Activated naive CD8-positive, alpha-beta T cell treated with anti-CD3 and anti-CD28 coated beads for 36 hours (primary cell): ENCODE data around the gene MPHOSPH9. TPM values are rescaled to one million over a fixed set of nuclear protein-coding genes. Genes with fewer than 3 reads are reported as not detected.
A peak's percentile ranks its signal among the peaks of the same experiment; 100 is the strongest.
"Not testable (repeated sequence)": the region's sequence is repeated elsewhere in the genome, so short reads cannot be mapped to it uniquely, and the experiment has no call there.

Experiments used
- DNase-seq: peaks from one replicate; pipeline ENCODE4 v3.0.0; 2021
- H3K27ac Mint-ChIP-seq: one replicate; pipeline ENCODE4 v1.8.0; 2022; ENCODE audit warnings: mild to moderate bottlenecking, moderate library complexity, mixed read lengths
- H3K27me3 Mint-ChIP-seq: one replicate; pipeline ENCODE4 v1.8.0; 2022; ENCODE audit warnings: mild to moderate bottlenecking, mixed read lengths
- H3K36me3 Mint-ChIP-seq: one replicate; pipeline ENCODE4 v1.8.0; 2021; ENCODE audit warnings: mild to moderate bottlenecking, mixed read lengths
- H3K4me1 Mint-ChIP-seq: one replicate; pipeline ENCODE4 v1.8.0; 2021; ENCODE audit warnings: mixed read lengths
- H3K4me3 Mint-ChIP-seq: one replicate; pipeline ENCODE4 v1.8.0; 2022; ENCODE audit warnings: mild to moderate bottlenecking, moderate library complexity, mixed read lengths
- H3K9me3 Mint-ChIP-seq: one replicate; pipeline ENCODE4 v1.8.0; 2022; ENCODE audit warnings: mixed read lengths
- total RNA-seq, 2 experiments: library from RNA; stranded (reverse); gene quantifications; one replicate each; pipeline ENCODE4 v1.2.3, GENCODE V29; 2021

MPHOSPH9 gene
- total RNA-seq, 2 experiments from 2014 or later, result 81.8 to 84.0 TPM

DNA sequence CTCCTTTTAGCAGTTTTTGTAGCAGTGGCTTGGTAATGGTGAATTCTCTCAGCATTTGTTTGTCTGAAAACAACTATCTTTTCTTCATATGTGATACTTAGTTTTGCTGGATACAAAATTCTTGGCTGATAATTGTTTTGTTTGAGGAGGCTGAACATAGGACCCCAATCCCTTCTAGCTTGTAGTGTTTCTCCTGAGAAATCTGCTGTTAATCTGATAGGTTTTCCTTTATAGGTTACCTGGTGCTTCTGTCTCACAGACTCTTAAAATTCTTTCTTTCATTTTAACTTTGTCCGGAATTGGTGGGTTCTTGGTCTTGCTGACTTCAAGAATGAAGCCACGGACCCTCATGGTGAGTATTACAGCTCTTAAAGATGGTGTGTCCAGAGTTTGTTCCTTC, 15.2 kb upstream of the MPHOSPH9 start:
- Mint-ChIP-seq H3K4me1 (peaks cover 44% of the 10 kb centered on the region), H3K36me3 (peaks cover 42% of the 10 kb centered on the region), H3K27ac (peak overlapping the region; percentile 75), H3K4me3 (peak overlapping the region; percentile 22)
- not testable (repeated sequence) for H3K9me3 Mint-ChIP-seq, H3K27me3 Mint-ChIP-seq, DNase-seq

DNA sequence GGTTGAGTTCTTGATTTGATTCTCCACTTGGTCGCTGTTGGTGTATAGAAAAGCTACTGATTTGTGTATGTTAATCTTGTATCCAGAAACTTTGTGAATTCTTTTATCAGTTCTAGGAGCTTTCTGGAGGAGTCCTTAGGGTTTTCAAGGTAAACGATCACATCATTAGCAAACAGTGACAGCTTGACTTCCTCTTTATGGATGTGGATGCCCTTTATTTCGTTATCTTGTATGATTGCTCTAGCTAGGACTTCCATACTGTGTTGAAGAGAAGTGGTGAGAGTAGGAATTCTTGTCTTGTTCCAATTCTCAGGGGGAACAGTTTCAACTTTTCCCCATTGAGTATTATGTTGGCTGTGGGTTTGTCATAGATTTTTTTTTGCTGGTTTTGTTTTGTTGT, 12.7 kb upstream of the MPHOSPH9 start:
- Mint-ChIP-seq H3K9me3 (no peaks in the 10 kb centered on the region), H3K4me1 (peaks cover 48% of the 10 kb centered on the region), H3K27me3 (no peaks in the 10 kb centered on the region), H3K36me3 (peaks cover 63% of the 10 kb centered on the region), H3K27ac (peak overlapping the region; percentile 2), H3K4me3 (no peak overlapping the region)
- no peak for DNase-seq

DNA sequence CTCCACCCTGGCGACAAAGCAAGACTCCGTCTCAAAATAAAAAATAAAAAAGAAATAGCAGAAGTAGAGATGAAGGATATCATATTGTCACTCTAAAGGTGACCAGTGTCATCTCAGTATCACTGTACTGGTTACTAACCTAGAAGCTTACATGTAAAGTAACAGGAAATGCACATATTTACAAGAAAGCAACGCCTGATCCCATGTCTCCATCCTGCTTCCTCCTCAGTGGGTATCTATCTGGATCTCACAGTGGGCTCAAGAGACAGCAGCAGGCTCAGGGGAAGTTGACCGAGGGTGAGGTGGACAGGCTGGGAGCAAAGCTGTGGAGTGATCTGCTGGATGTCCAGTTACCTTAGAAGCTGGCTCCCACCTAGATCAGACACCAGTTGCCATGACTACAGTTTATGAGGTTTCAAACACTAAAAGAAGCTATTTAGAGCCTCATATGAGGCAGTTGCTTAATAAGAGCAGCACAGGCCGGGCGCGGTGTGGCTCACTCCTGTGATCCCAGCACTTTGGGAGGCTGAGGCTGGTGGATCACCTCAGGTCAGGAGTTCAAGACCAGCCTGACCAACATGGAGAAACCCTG, 10.8 kb upstream of the MPHOSPH9 start:
- Mint-ChIP-seq H3K27ac (peak overlapping the region; percentile 63), H3K36me3 (peaks cover 59% of the 10 kb centered on the region), H3K9me3 (no peaks in the 10 kb centered on the region), H3K27me3 (no peaks in the 10 kb centered on the region), H3K4me3 (no peak overlapping the region), H3K4me1 (peaks cover 42% of the 10 kb centered on the region)
- DNase-seq, result no peak

DNA sequence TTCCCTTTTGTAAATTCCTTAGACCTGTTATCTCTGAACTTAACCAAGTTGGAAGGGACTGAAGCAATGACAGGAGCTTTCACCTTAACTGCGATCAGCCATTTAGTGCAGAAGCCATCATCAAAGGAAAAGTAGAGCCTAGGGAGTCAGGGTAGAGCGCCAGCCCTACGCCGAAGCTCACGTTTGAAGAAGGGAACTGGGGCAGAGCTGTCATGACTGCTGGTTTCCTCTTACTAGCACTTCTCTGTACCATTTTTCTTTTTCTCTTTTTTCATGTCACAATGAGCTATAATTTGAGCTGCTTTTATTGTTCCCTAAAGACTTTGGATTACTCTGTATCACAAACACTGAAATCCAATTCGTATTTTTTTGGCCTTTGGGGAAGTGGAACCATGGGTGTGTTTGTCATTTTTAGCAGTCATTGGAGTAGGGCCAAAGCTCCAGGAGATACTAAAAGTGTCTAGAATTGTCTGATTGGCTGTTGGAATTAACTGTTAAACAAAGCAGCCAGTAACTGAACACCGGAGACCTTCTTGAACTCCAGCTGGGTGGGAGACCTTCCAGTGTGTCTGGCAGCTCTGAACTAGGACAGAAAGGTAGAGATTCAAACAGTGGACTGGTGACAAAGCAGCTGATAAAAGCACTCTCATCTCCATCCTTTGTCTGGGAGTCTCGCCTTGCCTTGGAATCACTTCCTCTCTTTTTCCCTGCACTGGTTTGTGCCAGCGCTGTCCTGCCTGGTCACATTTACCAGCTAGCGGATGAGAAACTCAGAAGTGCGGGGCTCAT, 9.4 kb upstream of the MPHOSPH9 start:
- H3K36me3 Mint-ChIP-seq, result peaks cover 54% of the 10 kb centered on the region
- H3K27ac Mint-ChIP-seq, result peak overlapping the region; percentile 75
- DNase-seq, result no peak
- peaks cover 45% of the 10 kb centered on the region for H3K4me1 Mint-ChIP-seq
- H3K4me3 Mint-ChIP-seq, result no peak overlapping the region
- H3K9me3 Mint-ChIP-seq, result no peaks in the 10 kb centered on the region
- H3K27me3 Mint-ChIP-seq, result no peaks in the 10 kb centered on the region

DNA sequence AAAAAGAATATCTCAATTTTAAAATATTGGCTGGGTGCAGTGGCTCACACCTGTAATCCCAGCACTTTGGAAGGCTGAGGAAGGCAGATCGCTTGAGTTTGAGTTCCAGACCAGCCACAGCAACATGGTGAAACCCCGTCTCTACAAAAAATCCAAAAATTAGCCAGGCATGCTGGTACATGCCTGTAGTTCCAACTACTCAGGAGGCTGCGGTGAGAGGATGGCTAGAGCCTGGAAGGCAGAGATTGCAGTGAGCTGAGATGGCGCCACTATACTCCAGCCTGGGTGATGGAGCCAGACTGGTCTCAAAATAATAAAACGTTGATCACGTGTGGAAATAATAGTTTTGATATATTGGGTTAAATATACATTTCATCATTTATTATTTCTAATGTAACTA, 6.0 kb upstream of the MPHOSPH9 start:
- peak overlapping the region; percentile 81 for H3K27ac Mint-ChIP-seq
- H3K4me3 Mint-ChIP-seq, result no peak overlapping the region
- H3K4me1 Mint-ChIP-seq, result peaks cover 53% of the 10 kb centered on the region
- no peaks in the 10 kb centered on the region for H3K9me3 Mint-ChIP-seq
- H3K36me3 Mint-ChIP-seq, result peaks cover 63% of the 10 kb centered on the region
- DNase-seq, result no peak
- H3K27me3 Mint-ChIP-seq, result no peaks in the 10 kb centered on the region

DNA sequence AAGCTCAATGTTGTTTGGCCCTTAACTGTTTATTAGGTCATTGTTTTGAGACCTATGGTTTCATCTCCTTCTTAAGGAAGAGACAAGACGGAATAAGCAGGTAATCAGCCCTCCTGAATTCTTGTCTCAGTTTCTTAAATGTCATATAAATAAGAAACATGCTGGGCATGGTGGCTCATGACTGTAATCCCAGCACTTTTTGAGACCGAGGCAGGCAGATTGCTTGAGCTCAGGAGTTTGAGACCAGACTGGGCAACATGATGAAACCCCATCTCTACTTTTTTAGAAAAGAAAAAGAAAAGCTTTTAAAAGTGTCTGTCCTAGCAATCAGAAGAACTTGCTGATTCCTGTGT, 5.4 kb upstream of the MPHOSPH9 start:
- Mint-ChIP-seq H3K27me3 (no peaks in the 10 kb centered on the region), H3K4me1 (peaks cover 53% of the 10 kb centered on the region), H3K9me3 (no peaks in the 10 kb centered on the region), H3K4me3 (peak overlapping the region; percentile 50), H3K36me3 (peaks cover 69% of the 10 kb centered on the region), H3K27ac (peak overlapping the region; percentile 81)
- no peak for DNase-seq

DNA sequence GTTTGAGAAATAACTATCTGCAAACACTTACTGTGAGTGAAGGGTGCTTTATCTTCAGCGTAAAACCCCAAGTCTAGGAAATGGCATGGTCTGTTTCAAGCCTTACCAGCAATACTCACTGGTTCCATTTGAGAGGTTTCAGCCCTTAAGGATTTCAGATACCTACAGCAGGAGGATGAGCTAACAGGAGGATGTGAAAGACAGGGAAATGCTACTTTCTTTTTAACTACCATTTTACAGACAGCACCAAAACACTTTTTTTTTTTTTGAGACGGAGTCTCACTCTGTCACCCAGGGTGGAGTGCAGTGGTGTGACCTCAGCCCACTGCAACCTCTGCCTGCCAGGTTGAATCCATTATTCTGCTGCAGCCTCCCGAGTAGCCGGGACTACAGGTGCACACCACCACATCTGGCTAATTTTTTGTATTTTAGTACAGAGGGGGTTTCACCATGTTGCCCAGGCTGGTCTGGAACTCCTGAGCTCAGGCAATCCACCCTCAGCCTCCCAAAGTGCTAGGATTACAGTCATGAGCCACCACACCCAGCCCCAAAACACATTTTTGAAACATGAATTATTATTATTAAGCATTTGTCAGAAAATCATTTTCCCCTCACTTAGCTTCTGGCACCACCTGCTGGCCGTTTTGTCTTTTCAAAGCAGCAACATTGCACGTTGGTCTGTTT, 4.8 kb upstream of the MPHOSPH9 start:
- H3K27me3 Mint-ChIP-seq, result peaks cover 4% of the 10 kb centered on the region
- no peaks in the 10 kb centered on the region for H3K9me3 Mint-ChIP-seq
- peak overlapping the region; percentile 81 for H3K27ac Mint-ChIP-seq
- H3K4me1 Mint-ChIP-seq, result peaks cover 52% of the 10 kb centered on the region
- DNase-seq, result peak; percentile 51
- peak overlapping the region; percentile 50 for H3K4me3 Mint-ChIP-seq
- peaks cover 69% of the 10 kb centered on the region for H3K36me3 Mint-ChIP-seq

DNA sequence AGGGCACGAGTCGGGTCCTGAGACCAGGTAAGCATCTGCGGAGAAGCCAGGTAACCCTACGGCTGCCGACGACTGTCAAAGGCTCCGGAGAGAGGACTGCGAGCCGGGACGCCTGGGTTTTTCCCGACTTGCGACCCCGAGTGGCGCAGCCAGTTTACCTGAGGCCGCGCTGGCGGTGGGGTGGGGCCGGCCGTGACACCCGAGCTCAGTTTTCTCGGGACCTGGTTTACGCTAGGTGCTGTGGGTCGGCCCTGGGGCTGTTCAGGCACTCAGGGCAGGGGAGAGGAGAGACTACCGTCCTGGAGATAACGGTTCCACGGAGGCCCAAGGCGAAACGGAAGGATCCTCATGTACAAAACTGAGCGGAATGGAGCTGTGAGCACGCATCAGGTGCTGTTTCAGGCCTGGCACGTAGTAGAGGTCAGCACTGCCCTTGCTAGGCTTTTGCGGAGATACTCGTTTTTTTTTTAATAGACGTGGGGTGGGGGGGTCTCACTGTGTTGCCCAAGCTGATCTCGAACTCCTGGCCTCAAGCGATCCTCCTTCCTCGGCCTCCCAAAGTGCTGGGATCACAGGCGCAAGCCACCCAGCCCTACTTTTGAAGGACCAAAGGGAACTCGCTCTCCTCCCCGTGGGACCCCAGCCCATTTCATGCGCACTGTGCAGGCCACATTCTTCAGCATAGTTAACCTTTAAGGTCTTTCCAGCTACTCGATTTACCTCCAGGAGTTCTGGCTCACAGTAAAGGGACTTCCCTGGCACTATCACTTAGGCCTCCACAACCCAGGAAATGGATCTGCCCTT, 766 bp upstream of the MPHOSPH9 start:
- peaks cover 4% of the 10 kb centered on the region for H3K27me3 Mint-ChIP-seq
- peak overlapping the region; percentile 100 for H3K4me3 Mint-ChIP-seq
- peaks cover 47% of the 10 kb centered on the region for H3K36me3 Mint-ChIP-seq
- peaks cover 58% of the 10 kb centered on the region for H3K4me1 Mint-ChIP-seq
- DNase-seq, result no peak
- H3K9me3 Mint-ChIP-seq, result no peaks in the 10 kb centered on the region
- H3K27ac Mint-ChIP-seq, result peak overlapping the region; percentile 99

DNA sequence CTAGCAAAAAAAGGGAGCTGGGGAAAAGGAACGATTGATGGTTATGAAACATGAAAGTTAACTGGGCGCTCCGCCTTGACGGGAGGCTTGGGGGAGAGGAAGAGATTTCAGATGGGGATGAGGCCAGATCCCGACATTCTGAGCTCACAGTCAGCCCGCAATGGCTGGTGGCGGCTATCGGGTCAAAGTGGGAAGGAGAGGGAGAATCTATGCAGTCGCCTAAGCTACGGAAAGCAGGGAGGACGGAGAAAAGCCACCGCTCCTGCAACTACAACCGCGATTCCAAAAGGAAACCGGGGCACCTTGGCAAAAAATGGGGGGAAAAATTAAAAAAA, 502 bp downstream of the MPHOSPH9 start:
- peaks cover 4% of the 10 kb centered on the region for H3K27me3 Mint-ChIP-seq
- no peaks in the 10 kb centered on the region for H3K9me3 Mint-ChIP-seq
- peak overlapping the region; percentile 100 for H3K4me3 Mint-ChIP-seq
- no peak for DNase-seq
- H3K27ac Mint-ChIP-seq, result peak overlapping the region; percentile 99
- H3K4me1 Mint-ChIP-seq, result peaks cover 56% of the 10 kb centered on the region
- peaks cover 48% of the 10 kb centered on the region for H3K36me3 Mint-ChIP-seq

DNA sequence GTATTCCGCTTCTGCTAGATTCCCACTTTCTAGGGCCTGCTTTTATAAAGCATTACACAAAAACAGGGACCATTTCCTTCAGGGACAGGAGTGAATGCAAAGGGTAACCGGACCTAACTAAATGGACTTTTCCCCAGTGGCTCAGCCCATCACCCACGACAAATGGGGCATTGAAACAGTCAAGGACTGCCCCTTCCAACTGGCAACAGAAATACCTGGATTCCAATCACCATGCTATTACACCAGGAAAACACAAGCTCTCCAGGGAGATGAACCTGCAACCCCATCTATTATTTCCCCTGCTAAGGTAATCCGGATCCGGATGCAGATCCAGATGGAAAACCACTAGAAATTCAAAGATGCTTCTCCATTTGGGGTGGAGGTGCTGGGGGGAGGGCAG, 1.0 kb downstream of the MPHOSPH9 start:
- DNase-seq, result no peak
- Mint-ChIP-seq H3K27me3 (peaks cover 4% of the 10 kb centered on the region), H3K36me3 (peaks cover 47% of the 10 kb centered on the region), H3K4me3 (peak overlapping the region; percentile 100), H3K9me3 (no peaks in the 10 kb centered on the region), H3K27ac (peak overlapping the region; percentile 99), H3K4me1 (peaks cover 54% of the 10 kb centered on the region)

DNA sequence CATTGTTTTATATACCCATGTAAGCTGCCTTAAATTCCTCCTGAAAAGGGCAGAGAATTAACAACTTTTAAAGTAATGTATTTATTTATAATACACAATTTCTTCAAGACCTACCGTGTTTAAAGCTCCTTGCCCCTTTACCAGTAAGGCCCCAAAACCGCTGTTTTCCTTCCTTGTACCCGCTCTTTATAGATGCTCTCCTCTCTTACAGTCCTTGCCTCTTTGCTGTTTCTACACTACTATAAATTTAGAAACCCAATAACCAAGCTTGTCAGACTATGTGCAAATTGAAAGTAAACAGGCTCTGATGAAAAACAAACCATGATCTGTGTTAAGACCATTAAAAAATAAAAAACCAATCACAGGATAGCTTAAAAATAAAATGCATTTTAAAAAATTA, 3.9 kb downstream of the MPHOSPH9 start:
- H3K27me3 Mint-ChIP-seq, result peaks cover 4% of the 10 kb centered on the region
- no peak for DNase-seq
- H3K36me3 Mint-ChIP-seq, result peaks cover 36% of the 10 kb centered on the region
- no peaks in the 10 kb centered on the region for H3K9me3 Mint-ChIP-seq
- H3K4me1 Mint-ChIP-seq, result peaks cover 44% of the 10 kb centered on the region
- H3K27ac Mint-ChIP-seq, result peak overlapping the region; percentile 75
- H3K4me3 Mint-ChIP-seq, result peak overlapping the region; percentile 82

DNA sequence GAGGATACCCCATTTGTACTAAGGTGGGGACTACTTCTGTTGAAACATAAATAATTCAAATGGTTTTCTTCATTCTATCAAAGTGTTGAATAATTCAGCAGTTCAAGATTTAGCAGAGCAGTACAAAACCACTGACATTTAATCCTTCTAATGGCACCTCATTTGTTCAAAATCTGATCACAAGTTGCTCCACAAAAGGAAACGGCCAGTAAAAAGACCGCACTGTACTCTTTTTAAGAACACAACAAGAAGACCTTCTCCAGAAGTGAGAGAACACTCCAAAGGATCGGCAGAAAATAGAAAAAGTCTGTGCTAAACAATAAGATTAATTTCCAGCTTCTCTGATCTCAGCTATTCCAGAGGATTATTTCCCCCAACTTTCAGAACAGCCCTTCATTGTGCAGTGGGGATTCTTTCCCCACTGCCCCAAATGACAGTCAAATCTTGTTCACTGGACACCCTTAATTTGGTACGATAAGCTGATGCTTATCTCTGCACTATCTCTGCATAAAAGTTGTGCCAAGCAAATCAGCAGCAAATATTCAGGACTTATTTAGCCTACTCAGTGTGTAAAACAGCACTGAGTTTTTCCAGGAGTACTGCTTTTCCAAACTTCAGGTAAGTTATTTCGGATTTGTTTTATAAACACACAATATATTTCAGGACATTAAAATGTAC, 5.2 kb downstream of the MPHOSPH9 start:
- no peaks in the 10 kb centered on the region for H3K9me3 Mint-ChIP-seq
- DNase-seq, result no peak
- peak overlapping the region; percentile 38 for H3K4me3 Mint-ChIP-seq
- H3K4me1 Mint-ChIP-seq, result peaks cover 51% of the 10 kb centered on the region
- peak overlapping the region; percentile 4 for H3K27ac Mint-ChIP-seq
- no peaks in the 10 kb centered on the region for H3K27me3 Mint-ChIP-seq
- peaks cover 27% of the 10 kb centered on the region for H3K36me3 Mint-ChIP-seq

DNA sequence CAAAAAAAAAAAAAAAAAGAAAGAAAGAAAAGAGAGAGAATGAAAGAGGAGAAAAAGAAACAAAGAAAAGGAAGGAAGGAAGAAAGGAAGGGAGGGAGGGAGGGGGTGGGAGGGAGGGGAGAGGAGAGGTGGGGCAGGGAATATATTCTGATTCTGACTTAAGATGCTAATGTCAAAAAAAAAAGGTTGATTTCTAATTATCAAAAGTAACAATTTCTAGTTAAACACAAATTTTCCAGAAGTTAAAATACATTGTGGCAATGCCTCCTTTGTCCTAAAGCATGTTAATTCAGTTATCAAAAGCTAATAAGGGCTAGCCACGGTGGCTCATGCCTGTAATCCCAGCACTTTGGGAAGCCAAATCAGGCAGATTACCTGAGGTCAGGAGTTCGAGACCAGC, 7.5 kb downstream of the MPHOSPH9 start:
- Mint-ChIP-seq H3K4me1 (peaks cover 45% of the 10 kb centered on the region), H3K9me3 (no peaks in the 10 kb centered on the region), H3K27ac (peak overlapping the region; percentile 8), H3K36me3 (peaks cover 41% of the 10 kb centered on the region), H3K27me3 (no peaks in the 10 kb centered on the region), H3K4me3 (no peak overlapping the region)
- no peak for DNase-seq

DNA sequence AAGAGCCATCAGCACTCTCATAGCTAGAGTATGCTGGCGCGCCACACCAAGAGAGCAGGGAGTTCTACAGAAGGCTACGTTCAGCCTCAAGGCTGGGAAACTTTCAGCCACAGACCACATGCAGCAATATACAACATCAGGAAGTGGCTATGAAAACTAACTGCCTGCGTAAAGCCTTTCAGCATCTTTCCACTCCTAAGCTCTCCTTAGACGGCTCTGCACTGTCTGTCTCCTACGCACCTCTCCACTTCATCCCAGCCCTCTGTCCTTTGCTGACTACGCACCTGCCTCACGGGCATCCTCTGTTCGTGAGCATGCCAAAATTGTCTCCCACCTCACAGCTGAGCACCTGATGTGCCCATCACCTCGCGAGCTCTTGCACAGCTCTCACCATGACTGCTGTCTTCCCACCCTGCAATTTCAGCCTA, 9.7 kb downstream of the MPHOSPH9 start:
- peak; percentile 64 for DNase-seq
- peak overlapping the region; percentile 50 for H3K4me3 Mint-ChIP-seq
- H3K27me3 Mint-ChIP-seq, result no peaks in the 10 kb centered on the region
- H3K9me3 Mint-ChIP-seq, result no peaks in the 10 kb centered on the region
- H3K36me3 Mint-ChIP-seq, result peaks cover 39% of the 10 kb centered on the region
- peaks cover 28% of the 10 kb centered on the region for H3K4me1 Mint-ChIP-seq
- peak overlapping the region; percentile 81 for H3K27ac Mint-ChIP-seq
